Calu3 (cell line): ENCODE measurements around the gene RWDD4. TPM values are rescaled to one million over a fixed set of nuclear protein-coding genes. Genes with fewer than 3 reads are reported as not detected.

Experiments
- Bru-seq: library from RNA; stranded (reverse); fragments of 400-500 nt; gene quantifications from one replicate; lab custom pipeline; 2021; lab: Mats Ljungman, UMichigan
- BruChase-seq, 2 experiments: library from RNA; stranded (reverse); fragments of 400-500 nt; gene quantifications; one replicate each; lab custom pipeline; 2021; lab: Mats Ljungman, UMichigan
- BruUV-seq: library from RNA; stranded (reverse); fragments of 400-500 nt; replicated peaks from 2 replicates; lab custom pipeline; 2021; lab: Mats Ljungman, UMichigan
- CTCF ChIA-PET: fragments of 300-600 bp; sonication (Branson Sonifier 250); formaldehyde crosslinking; loops from one replicate; lab custom pipeline; 2022; ENCODE audit warnings: antibody characterized with exemption; lab: Charles Lee
- DNase-seq: peaks from one replicate; pipeline ENCODE4 v3.0.0; 2022
- H3K27ac Mint-ChIP-seq: one replicate; pipeline ENCODE4 v1.8.0; 2022; ENCODE audit warnings: mixed read lengths; ENCODE audit not compliant: unreplicated experiment
- H3K27me3 Mint-ChIP-seq: one replicate; pipeline ENCODE4 v1.8.0; 2022; ENCODE audit warnings: mixed read lengths; ENCODE audit not compliant: unreplicated experiment
- H3K36me3 Mint-ChIP-seq: one replicate; pipeline ENCODE4 v1.8.0; 2022; ENCODE audit warnings: mild to moderate bottlenecking, moderate library complexity, mixed read lengths; ENCODE audit not compliant: insufficient read depth, unreplicated experiment
- H3K4me1 Mint-ChIP-seq: one replicate; pipeline ENCODE4 v1.8.0; 2022; ENCODE audit warnings: mild to moderate bottlenecking, low read depth, mixed read lengths; ENCODE audit not compliant: unreplicated experiment
- H3K4me3 Mint-ChIP-seq: one replicate; pipeline ENCODE4 v1.8.0; 2022; ENCODE audit warnings: mild to moderate bottlenecking, low read depth, moderate library complexity, mixed read lengths; ENCODE audit not compliant: unreplicated experiment
- H3K9me3 Mint-ChIP-seq: one replicate; pipeline ENCODE4 v1.8.0; 2022; ENCODE audit warnings: low read depth, mixed read lengths; ENCODE audit not compliant: unreplicated experiment
- CTCF ChIP-seq: fragments of 200-600 bp; IDR thresholded peaks from one replicate; pipeline ENCODE4 v1.8.0; 2022; ENCODE audit warnings: antibody characterized with exemption; ENCODE audit not compliant: unreplicated experiment
- intact Hi-C: fragments of 100-400 bp; cut with micrococcal nuclease; formaldehyde crosslinking; loops from one replicate; pipeline ENCODE4 v1.10.0; 2022; ENCODE audit not compliant: unreplicated experiment
- long read RNA-seq: library from polyadenylated mRNA; stranded (forward); transcript quantifications from one replicate; pipeline ENCODE4 v2.0.0, GENCODE V29; 2022
- total RNA-seq: library from RNA; stranded (reverse); gene quantifications from 2 replicates; pipeline ENCODE4 v1.2.3, GENCODE V29; 2022

The RWDD4 gene
- total RNA-seq (13.0 and 15.9 TPM in 2 replicates), Bru-seq, nascent RNA (percentile 67 among the genes with signal in this experiment), BruChase-seq, experiment 1, labeled RNA remaining after a 6-hour chase (percentile 67 among the genes with signal in this experiment), BruChase-seq, experiment 2, labeled RNA remaining after a 2-hour chase (percentile 61 among the genes with signal in this experiment)
- long read RNA-seq, transcript RWDD4-202 (7 exons, 2,590 nt), result major isoform, 26 of 41 reads
- long read RNA-seq, partial matches to known transcripts, result 0 of 41 reads
- long read RNA-seq, other reads (novel, unspliced or antisense), result 15 of 41 reads

GRCh38 chr4:183659029-183659871 lies at the start of gene RWDD4, which contains the start of gene TRAPPC11:
RWDD4 (minus strand) TSS chr4:183659185; CDS start chr4:183658952, 233 bp downstream.
TRAPPC11 (plus strand) TSS chr4:183659293; CDS start chr4:183663868, 4,575 bp downstream.
- DNase-seq, result peak; percentile 91
- peak within 1 kb of the TSS; percentile 81 for H3K4me3 Mint-ChIP-seq
- CTCF ChIA-PET, result interaction anchor here (0.7 kb wide), 1 partner anchor 41 kb away, joined by 4 read pairs; no protein-coding TSS in a partner anchor

DNA sequence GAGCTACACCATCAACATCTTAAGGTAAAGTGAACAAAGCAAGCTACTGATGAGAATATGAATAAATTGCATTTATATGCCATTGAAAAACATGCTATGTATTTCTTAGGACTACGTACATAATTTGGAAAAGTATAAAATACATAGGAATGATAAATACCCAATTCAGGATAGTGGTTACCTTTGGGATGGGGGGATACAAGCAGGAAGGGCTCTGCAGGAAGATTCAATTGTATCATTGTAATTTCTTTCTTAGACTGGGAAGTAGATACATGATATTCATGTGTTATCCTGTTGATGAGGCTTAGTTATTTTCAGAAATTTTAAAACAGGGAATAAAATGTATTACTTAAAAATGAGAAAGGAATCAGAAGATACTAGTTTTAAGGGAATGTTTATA lies 43.5 kb upstream of the RWDD4 start:
- Mint-ChIP-seq H3K9me3 (no peaks in the 10 kb centered on the region), H3K27ac (no peak overlapping the region), H3K27me3 (no peaks in the 10 kb centered on the region), H3K4me1 (no peaks in the 10 kb centered on the region), H3K4me3 (no peak overlapping the region), H3K36me3 (peaks cover 14% of the 10 kb centered on the region)
- intact Hi-C loops, result no loop called here
- TF ChIP-seq CTCF, result no peak
- no peak for DNase-seq
- BruUV-seq, result no TSS peak
- CTCF ChIA-PET, result no interaction called here

More at GRCh38 chr4:183659029-183659871, at the start of gene RWDD4, which contains the start of gene TRAPPC11:
- peaks cover 9% of the 10 kb centered on the region for H3K4me1 Mint-ChIP-seq
- H3K27ac Mint-ChIP-seq, result peak within 1 kb of the TSS; percentile 66
- peaks cover 25% of the 10 kb centered on the region for H3K36me3 Mint-ChIP-seq
- H3K27me3 Mint-ChIP-seq, result no peaks in the 10 kb centered on the region
- intact Hi-C loops, result loop anchor here (5.0 kb wide), 1 partner anchor 187 kb away; no protein-coding TSS in a partner anchor
- TF ChIP-seq CTCF, result no peak
- no TSS peak for BruUV-seq
- H3K9me3 Mint-ChIP-seq, result no peaks in the 10 kb centered on the region

- H3K4me1 Mint-ChIP-seq, result no peaks in the 10 kb centered on the region
- H3K4me3 Mint-ChIP-seq, result no peak overlapping the region
- peaks cover 14% of the 10 kb centered on the region for H3K36me3 Mint-ChIP-seq
- H3K27me3 Mint-ChIP-seq, result no peaks in the 10 kb centered on the region
- no TSS peak for BruUV-seq
- intact Hi-C loops, result no loop called here
- TF ChIP-seq CTCF, result no peak
- no peak overlapping the region for H3K27ac Mint-ChIP-seq
- DNase-seq, result no peak
- CTCF ChIA-PET, result interaction anchor here (0.6 kb wide), 1 partner anchor 41 kb away, joined by 4 read pairs; the partner anchor contains the start of gene TRAPPC11
- no peaks in the 10 kb centered on the region for H3K9me3 Mint-ChIP-seq
Measured at GRCh38 chr4:183700407-183700806, 41.4 kb upstream of the RWDD4 start.

- BruUV-seq, result no TSS peak
- no peaks in the 10 kb centered on the region for H3K4me1 Mint-ChIP-seq
- DNase-seq, result no peak
- peaks cover 14% of the 10 kb centered on the region for H3K36me3 Mint-ChIP-seq
- no peak for TF ChIP-seq CTCF
- H3K27me3 Mint-ChIP-seq, result no peaks in the 10 kb centered on the region
- CTCF ChIA-PET, result no interaction called here
- no peak overlapping the region for H3K27ac Mint-ChIP-seq
- no peaks in the 10 kb centered on the region for H3K9me3 Mint-ChIP-seq
- intact Hi-C loops, result no loop called here
- H3K4me3 Mint-ChIP-seq, result no peak overlapping the region
Measured at GRCh38 chr4:183698909-183699308, 39.9 kb upstream of the RWDD4 start.
